Vagina (tissue), 2 donors: ENCODE data around the gene SCAPER.

ENCODE experiments used
- CTCF ChIP-seq, 3 experiments: fragments of 450-650 bp in 2 of 3; fragments of 200-600 bp in 1 of 3; sonication (generic) in 1 of 3; IDR thresholded peaks; one replicate each; pipeline ENCODE4 v1.5.1; 2017 to 2019; ENCODE audit warnings: antibody characterized with exemption in 3 of 3, mild to moderate bottlenecking in 2 of 3, moderate library complexity in 2 of 3
- POLR2A ChIP-seq, 2 donors: fragments of 450-650 bp; IDR thresholded peaks; one replicate each; pipeline ENCODE4 v1.6.1; 2017; ENCODE audit warnings: antibody characterized with exemption in 2 of 2, mild to moderate bottlenecking in 2 of 2, moderate library complexity in 2 of 2

GRCh38 chr15:76449455-76449854 is 455.7 kb downstream of the SCAPER start:
- no peak for TF ChIP-seq CTCF (IDR thresholded peaks at IDR 0.05)
- no peak for TF ChIP-seq POLR2A (IDR thresholded peaks at IDR 0.05)
